ENCODE results near the gene BRD4.

Gene BRD4

DNA sequence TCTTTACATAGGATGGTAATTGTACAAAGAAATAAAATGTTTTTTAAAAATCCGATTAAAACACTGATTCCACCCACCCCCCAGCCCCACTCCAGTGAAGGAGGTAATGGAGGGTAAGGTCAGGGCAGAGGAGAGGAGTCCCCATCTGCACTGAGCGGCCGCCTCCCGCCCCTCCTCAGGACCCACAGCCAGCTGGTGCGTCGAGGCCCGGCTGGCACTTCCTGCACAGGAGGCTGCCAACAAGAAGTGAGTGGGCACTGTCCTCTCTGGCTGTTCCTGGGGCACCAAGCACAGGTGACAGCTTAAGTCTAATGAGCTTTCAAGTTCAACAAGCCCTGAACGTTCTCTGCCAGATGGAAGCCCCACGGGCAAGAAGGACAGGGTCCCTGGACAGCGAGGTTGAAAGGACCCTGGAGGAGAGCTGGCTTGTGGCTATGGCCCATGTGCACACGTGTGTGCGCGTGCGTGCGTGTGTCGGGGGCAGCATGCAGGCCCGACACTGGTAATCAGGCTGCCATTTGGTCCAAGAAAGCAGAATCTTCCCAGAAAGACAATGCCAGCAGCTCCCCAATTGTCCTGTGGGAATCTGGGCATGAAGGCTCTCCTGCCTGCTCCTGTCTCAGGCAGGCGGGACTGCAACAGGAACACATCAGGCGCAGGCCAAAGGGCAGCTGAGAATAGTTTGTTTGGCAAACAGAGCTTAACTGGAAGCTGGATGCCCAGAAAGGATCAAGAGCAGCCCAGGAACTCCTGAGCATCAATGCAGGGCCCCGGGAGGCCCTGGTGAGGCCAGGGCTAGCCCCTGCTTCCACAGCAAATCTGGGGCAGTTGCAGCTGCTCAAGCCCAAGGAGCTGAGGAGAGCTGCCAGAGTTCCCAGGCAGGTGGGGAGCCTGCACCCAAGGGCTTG, 85.0 kb downstream of the BRD4 start:
- DNase-seq = no peak

DNA sequence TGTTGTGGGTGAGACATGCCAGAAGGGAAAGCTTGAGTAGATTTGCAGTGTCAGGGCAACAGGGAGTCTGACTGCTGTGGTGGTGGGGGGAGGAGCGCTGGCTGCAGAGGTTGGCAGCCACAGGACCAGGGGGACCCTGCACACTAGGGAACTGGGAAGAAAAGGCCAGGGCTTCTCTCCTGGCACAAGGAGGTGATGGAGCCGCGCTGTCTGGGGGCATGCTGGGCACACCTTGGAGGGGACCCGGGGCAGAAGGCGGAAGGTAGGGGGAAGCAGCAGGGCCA, 86.2 kb downstream of the BRD4 start:
- DNase-seq = no peak

GRCh38 chr19:15245370-15246197, 86.8 kb downstream of the BRD4 start:
- no peak for DNase-seq

- DNase-seq = no peak
Observed at GRCh38 chr19:15244808-15245207, 87.5 kb downstream of the BRD4 start.

GRCh38 chr19:15244106-15244803, 88.1 kb downstream of the BRD4 start:
- no peak for DNase-seq

DNA sequence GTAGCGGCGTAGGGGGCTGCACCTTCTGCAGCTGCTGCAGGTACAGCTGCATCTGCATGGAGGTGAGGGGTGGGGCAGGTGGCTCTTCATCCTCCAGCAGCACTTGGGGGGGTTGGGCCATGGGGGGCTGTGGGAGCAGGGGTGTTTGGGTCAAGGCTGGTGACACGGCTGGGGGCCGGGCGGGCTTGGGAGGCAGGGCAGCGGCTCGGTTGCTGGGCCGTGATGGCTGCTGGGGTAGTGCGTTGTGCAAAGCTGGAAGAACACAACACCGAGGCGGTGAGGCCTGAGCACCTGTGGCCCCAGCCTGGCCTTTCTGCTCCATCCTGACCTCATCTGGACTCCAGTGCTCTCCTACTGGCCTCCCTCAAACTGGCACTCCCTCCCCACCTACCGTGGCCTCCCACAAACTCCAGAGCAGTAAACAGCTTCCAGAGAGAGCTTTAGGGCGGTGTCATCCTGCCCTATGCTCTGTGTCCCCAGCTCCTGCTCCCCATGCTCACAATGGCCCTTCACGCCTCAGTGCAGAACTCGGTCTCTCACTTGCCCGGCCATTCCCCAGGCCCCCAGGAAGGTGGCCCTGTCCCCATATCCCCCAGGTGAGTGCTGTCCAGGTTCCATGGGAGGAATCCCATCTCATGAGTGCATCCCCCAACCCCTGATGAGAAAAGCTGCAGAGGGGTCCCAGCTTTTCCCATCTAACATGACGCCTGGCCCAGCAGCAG, 88.9 kb downstream of the BRD4 start:
- no peak for DNase-seq

GRCh38 chr19:15241259-15241910, 91.0 kb downstream of the BRD4 start:
- DNase-seq = no peak

- no peak for DNase-seq
Observed at GRCh38 chr19:15240515-15240914, 91.8 kb downstream of the BRD4 start.

GRCh38 chr19:15239337-15239949, 92.9 kb downstream of the BRD4 start:
- no peak for DNase-seq

GRCh38 chr19:15238639-15239155, 93.6 kb downstream of the BRD4 start:
- DNase-seq = no peak

- DNase-seq = no peak
Observed at GRCh38 chr19:15237759-15238638, 94.3 kb downstream of the BRD4 start.

GRCh38 chr19:15236886-15237285, 95.5 kb downstream of the BRD4 start:
- no peak for DNase-seq

- no peak for DNase-seq
Observed at GRCh38 chr19:15235781-15236180, 96.6 kb downstream of the BRD4 start.

DNA sequence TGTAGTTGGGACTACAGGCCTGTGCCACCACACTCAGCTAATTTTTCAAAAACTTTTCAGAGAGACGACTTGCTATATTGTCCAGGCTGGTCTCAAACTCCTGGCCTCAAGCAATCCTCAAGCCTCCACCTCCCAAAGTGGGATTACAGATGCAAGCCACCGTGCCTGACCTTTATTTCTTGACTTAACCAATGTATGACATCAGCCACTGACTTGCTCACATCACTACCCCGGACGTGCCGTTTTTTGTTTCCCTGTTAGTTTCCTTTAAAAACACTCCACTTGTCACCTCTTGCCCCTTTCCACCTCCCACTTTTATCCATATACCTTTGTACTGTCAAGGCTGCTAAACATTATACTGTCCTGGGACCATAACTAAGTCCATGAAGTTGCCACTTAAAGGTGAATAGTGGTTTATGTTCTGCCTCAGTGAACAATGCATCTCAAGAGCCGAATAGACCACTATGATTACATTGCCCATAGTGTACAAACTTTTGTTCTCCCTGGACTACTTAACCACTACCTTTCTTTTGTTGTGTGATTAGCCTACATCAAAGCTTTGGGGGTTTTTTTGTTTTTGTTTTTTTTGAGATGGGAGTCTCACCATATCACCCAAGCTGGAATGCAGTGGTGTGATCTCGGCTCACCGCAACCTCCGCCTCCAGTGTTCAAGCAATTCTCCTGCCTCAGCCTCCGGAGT, 97.8 kb downstream of the BRD4 start:
- no peak for DNase-seq

DNA sequence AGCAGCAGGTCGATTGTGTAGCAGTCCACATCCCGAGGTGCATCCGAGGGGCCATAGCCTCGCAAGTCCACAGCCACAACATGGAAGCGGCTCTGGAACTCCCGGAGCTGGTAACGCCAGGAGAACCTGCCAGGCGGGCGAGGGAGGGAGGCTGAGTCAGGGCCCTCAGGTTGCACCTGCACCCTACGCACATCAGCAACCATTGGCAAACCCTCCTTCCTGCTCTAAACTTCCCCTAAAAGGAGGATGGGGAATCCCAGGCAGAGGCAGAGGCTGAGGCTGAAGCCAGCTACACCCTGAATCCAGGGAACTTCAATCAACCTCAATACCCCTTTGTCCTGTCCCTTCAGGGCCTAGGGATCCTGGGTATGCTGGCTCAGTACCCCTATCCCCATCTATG, 101.1 kb downstream of the BRD4 start:
- DNase-seq = no peak

- DNase-seq = no peak
Observed at GRCh38 chr19:15227261-15227660, 105.1 kb downstream of the BRD4 start.

DNA sequence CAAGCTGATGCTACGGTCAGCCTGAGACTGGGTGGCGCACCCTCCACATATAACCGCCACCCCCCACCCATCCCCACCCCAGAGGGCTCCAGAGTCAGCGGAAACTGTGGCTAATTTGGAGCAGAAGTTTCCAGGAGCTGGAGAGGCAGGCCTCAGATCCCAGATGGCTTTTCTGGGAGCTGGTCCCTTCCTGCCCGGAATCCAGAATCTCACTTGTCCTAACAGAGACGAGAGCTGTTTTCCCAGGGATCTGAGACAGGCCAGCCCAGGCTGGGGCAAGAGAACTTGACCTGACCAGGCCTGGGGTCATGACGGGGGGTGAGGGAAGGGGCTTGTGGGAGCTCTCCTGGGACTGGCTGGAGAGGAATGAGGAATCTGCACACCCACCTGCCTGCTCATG, 106.6 kb downstream of the BRD4 start:
- DNase-seq = no peak

DNA sequence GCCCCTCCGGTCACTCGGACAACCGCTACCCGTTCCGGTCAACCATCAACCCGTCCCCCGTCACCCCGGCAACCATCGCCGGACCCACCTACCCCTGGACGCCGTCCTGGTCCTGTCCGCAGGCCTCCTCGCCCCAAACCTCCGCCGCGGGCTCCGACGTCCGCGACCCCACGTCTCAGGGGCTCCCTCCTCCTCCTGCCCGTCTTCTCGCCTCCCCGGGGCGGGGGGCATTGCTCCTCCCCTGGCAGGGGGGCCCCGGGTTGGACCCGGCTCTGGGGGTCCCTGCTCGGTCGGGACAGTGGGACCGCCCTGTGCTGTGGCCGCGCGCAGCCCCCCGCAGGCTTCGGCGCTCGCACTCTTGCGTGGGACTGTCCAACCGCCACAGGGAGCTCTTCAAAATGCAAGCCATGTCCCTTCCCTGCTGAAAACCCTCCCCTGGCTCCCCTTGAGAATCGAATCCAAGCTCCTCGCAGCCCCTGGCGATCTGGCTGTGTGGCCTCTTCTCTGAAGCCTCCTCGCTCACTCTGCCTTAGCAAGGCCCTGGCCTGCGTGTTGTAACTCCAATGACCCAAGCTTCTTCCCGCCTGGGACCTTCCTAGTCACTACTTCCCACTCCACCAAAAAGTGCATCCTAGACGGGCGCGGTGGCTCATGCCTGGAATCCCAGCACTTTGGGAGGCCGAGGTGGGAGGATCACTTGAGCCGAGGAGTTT, 108.5 kb downstream of the BRD4 start:
- DNase-seq = no peak
